Astrocyte (in vitro differentiated cells and primary cell): ENCODE results near the gene ZNF578.

Experiments used
- CTCF ChIP-seq: IDR thresholded peaks from 2 replicates; pipeline ENCODE4 v1.5.1; 2011; ENCODE audit warnings: low read depth, mild to moderate bottlenecking, inconsistent platforms, low read length, moderate library complexity; ENCODE audit not compliant: insufficient read depth
- EZH2 ChIP-seq: IDR thresholded peaks from 2 replicates; pipeline ENCODE4 v1.6.1; 2012; ENCODE audit warnings: mild to moderate bottlenecking, low read length, inconsistent platforms; ENCODE audit not compliant: insufficient read depth

- TF ChIP-seq EZH2 (no peak), CTCF (no peak)
Observed at GRCh38 chr19:52492201-52492993, 39.0 kb downstream of the ZNF578 start.
